ENCODE results near the gene CEMIP2. TPM values are rescaled to one million over a fixed set of nuclear protein-coding genes. Genes with fewer than 3 reads are reported as not detected.

Gene CEMIP2
- total RNA-seq, 1 experiment from 2014 or later, result 28.4 TPM

DNA sequence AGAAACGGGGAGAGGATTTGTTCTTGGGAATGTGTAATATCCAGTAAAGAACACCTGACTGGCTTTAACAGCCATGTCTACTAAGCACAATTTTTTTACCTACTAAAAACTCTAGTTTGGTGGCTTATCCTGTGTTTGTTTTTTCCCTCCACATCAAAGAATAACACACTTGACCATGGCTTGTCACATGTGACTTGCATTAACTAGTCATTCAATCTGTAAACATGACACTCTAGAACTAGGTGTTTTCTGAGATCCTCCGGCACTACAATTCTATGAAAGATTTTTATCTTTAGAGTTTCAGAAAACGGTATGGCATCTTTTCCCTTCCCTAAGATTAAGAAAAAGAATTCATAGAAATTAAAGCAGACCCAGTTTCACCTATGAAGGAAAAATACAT is 103.7 kb downstream of the CEMIP2 start:
- Histone ChIP-seq H3K4me3 (ENCODE audit: low read depth, low read length) (no peak overlapping the region), H3K27me3 (replicated peaks; ENCODE audit: control insufficient read depth, insufficient read depth, low read length) (no peaks in the 10 kb centered on the region), H3K36me3 (ENCODE audit: control insufficient read depth, insufficient read depth, low read length) (no peaks in the 10 kb centered on the region), H3K9me3 (no peaks in the 10 kb centered on the region), H3K4me1 (no peaks in the 10 kb centered on the region)
- DNase-seq, result no peak
- BruUV-seq (replicated peaks), result no TSS peak
- intact Hi-C loops (cut with micrococcal nuclease; ENCODE audit: unreplicated experiment), result no loop called here
- H3K4me1 Mint-ChIP-seq (ENCODE audit: low read depth, unreplicated experiment), result no peaks in the 10 kb centered on the region
- H3K4me3 Mint-ChIP-seq (ENCODE audit: unreplicated experiment), result no peak overlapping the region
- no peaks in the 10 kb centered on the region for H3K9me3 Mint-ChIP-seq (ENCODE audit: unreplicated experiment)
- CTCF ChIA-PET, result no interaction called here
- TF ChIP-seq, protein P1, sequence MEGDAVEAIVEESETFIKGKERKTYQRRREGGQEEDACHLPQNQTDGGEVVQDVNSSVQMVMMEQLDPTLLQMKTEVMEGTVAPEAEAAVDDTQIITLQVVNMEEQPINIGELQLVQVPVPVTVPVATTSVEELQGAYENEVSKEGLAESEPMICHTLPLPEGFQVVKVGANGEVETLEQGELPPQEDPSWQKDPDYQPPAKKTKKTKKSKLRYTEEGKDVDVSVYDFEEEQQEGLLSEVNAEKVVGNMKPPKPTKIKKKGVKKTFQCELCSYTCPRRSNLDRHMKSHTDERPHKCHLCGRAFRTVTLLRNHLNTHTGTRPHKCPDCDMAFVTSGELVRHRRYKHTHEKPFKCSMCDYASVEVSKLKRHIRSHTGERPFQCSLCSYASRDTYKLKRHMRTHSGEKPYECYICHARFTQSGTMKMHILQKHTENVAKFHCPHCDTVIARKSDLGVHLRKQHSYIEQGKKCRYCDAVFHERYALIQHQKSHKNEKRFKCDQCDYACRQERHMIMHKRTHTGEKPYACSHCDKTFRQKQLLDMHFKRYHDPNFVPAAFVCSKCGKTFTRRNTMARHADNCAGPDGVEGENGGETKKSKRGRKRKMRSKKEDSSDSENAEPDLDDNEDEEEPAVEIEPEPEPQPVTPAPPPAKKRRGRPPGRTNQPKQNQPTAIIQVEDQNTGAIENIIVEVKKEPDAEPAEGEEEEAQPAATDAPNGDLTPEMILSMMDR (IDR thresholded peaks at IDR 0.05; ENCODE audit: insufficient read depth in 1 of 2, low read depth in 1 of 2, low read length in 1 of 2, severe bottlenecking in 1 of 2, unreplicated experiment in 1 of 2), result no peak
- no peaks in the 10 kb centered on the region for H3K36me3 Mint-ChIP-seq (ENCODE audit: insufficient read depth, unreplicated experiment)
- H3K27ac Mint-ChIP-seq (ENCODE audit: unreplicated experiment), result no peak overlapping the region
- H3K27me3 Mint-ChIP-seq (ENCODE audit: insufficient read depth, unreplicated experiment), result no peaks in the 10 kb centered on the region
- POLR2A ChIA-PET, result no interaction called here

DNA sequence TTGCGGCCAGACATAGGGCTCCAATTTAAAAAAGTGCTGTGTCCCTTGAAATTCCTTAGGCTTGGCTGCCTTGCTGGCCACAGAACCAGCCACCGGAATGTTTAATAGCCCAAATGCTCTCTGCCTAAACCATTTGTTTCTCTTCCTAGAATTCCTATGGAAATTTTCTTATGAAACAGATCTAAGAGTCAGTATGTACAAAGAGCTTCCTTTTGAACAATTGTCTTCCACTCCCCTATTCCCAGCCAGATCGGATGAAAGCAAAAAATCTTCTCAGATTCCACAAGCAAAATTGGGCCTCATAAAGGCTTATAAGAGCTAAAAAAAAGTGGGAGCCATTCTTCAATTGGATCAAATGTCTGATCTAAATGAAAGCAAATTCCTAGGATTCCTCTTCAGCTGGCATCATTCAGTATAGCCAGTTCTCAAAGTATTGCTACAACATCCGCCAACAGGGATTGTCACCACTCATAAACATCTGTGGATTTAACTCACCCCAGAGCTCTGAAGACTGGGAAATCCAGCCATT is 104.3 kb downstream of the CEMIP2 start:
- intact Hi-C loops (cut with micrococcal nuclease; ENCODE audit: unreplicated experiment), result no loop called here
- TF ChIP-seq, protein P1 (IDR thresholded peaks at IDR 0.05; ENCODE audit: insufficient read depth in 1 of 2, low read depth in 1 of 2, low read length in 1 of 2, severe bottlenecking in 1 of 2, unreplicated experiment in 1 of 2), result no peak
- BruUV-seq (replicated peaks), result no TSS peak
- no peaks in the 10 kb centered on the region for H3K9me3 Mint-ChIP-seq (ENCODE audit: unreplicated experiment)
- Histone ChIP-seq H3K27me3 (replicated peaks; ENCODE audit: control insufficient read depth, insufficient read depth, low read length) (no peaks in the 10 kb centered on the region), H3K9me3 (no peaks in the 10 kb centered on the region), H3K4me1 (no peaks in the 10 kb centered on the region), H3K36me3 (ENCODE audit: control insufficient read depth, insufficient read depth, low read length) (no peaks in the 10 kb centered on the region), H3K4me3 (ENCODE audit: low read depth, low read length) (no peak overlapping the region)
- no peak overlapping the region for H3K4me3 Mint-ChIP-seq (ENCODE audit: unreplicated experiment)
- no peak for DNase-seq
- H3K4me1 Mint-ChIP-seq (ENCODE audit: low read depth, unreplicated experiment), result no peaks in the 10 kb centered on the region
- no peaks in the 10 kb centered on the region for H3K36me3 Mint-ChIP-seq (ENCODE audit: insufficient read depth, unreplicated experiment)
- ChIA-PET CTCF (no interaction called here), POLR2A (no interaction called here)
- no peaks in the 10 kb centered on the region for H3K27me3 Mint-ChIP-seq (ENCODE audit: insufficient read depth, unreplicated experiment)
- H3K27ac Mint-ChIP-seq (ENCODE audit: unreplicated experiment), result no peak overlapping the region

DNA sequence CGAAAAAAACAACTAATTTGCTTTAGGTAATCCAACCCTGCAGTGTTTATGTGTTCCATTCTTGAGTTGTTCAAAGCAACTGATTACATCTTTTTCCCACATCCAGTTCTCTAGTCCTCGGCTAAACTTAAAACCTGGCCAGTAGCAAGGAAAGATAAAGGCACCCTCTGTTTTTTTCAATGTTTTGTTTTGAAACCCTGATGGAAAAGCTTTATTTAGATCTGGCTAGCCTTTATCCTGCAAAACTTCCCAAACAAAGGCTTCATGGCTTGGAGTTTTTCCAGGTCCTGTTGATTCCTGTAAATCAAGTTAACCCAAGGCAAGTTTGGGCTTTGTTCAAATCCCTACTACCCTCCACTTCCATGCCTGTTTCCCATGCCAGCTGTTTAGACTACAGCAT is 105.1 kb downstream of the CEMIP2 start:
- Histone ChIP-seq H3K36me3 (ENCODE audit: control insufficient read depth, insufficient read depth, low read length) (no peaks in the 10 kb centered on the region), H3K27me3 (replicated peaks; ENCODE audit: control insufficient read depth, insufficient read depth, low read length) (no peaks in the 10 kb centered on the region), H3K4me1 (no peaks in the 10 kb centered on the region), H3K9me3 (no peaks in the 10 kb centered on the region), H3K4me3 (ENCODE audit: low read depth, low read length) (no peak overlapping the region)
- no peak for DNase-seq
- CTCF ChIA-PET, result no interaction called here
- intact Hi-C loops (cut with micrococcal nuclease; ENCODE audit: unreplicated experiment), result no loop called here
- H3K27ac Mint-ChIP-seq (ENCODE audit: unreplicated experiment), result no peak overlapping the region
- TF ChIP-seq, protein P1 (IDR thresholded peaks at IDR 0.05; ENCODE audit: insufficient read depth in 1 of 2, low read depth in 1 of 2, low read length in 1 of 2, severe bottlenecking in 1 of 2, unreplicated experiment in 1 of 2), result no peak
- no peaks in the 10 kb centered on the region for H3K4me1 Mint-ChIP-seq (ENCODE audit: low read depth, unreplicated experiment)
- H3K9me3 Mint-ChIP-seq (ENCODE audit: unreplicated experiment), result no peaks in the 10 kb centered on the region
- H3K4me3 Mint-ChIP-seq (ENCODE audit: unreplicated experiment), result no peak overlapping the region
- no peaks in the 10 kb centered on the region for H3K27me3 Mint-ChIP-seq (ENCODE audit: insufficient read depth, unreplicated experiment)
- POLR2A ChIA-PET, result no interaction called here
- no TSS peak for BruUV-seq (replicated peaks)
- no peaks in the 10 kb centered on the region for H3K36me3 Mint-ChIP-seq (ENCODE audit: insufficient read depth, unreplicated experiment)

Measured in Caco-2 (cell line).